Measurements from ENCODE around the gene SGIP1. TPM values are rescaled to one million over a fixed set of nuclear protein-coding genes. Genes with fewer than 3 reads are reported as not detected.
"Not testable (repeated sequence)": the region's sequence is repeated elsewhere in the genome, so short reads cannot be mapped to it uniquely, and the experiment has no call there.

SGIP1 gene
- total RNA-seq, 3 donors from 2014 or later, result not detected

DNA sequence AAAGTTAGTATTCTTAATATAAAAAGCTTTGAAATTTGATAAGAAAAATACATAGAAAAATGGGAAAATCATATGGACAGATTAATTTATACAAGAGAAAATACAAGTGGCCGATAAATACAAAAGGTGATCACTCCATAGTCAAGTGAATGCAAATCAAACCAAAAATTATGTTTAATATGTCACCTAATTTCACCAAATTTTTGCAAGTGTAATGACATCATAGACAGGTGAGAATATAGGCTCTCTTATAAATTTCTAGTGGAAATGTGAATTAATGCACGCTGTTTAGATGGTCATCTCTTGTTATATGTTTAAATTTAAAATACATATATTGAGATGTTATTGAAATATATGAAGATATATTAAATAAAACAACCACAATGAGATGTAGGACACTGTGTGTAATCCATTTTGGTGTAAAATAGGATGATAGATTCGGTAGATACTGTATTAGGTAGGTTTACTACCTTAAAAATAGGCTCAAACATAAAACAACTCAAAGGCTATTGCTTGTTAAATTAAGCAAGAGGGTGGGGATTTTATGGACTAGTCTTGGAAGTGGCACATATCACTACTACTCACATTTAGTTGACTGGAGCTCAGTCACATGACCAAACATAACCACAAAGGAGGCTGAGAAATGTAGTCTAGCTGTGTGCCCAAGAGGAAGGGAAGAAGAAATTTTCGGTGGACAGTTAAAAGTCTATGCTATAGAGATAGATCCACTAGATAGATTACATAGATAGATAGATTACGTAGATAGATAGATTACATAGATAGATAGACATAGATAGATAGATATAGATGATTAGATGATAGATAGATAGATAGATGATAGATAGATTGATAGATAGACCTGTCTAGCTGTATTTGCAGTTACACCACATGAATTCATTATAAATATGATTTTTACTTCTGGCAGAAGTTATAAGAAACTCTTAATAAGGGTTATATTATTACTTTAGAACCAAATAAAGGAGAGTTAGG, 258.0 kb downstream of the SGIP1 start:
- Mint-ChIP-seq H3K27me3 (ENCODE audit: low read depth) (no peaks in the 10 kb centered on the region), H3K9me3 (no peaks in the 10 kb centered on the region), H3K4me3 (no peak overlapping the region), H3K36me3 (ENCODE audit: insufficient read depth) (no peaks in the 10 kb centered on the region), H3K4me1 (ENCODE audit: low read depth) (peaks cover 16% of the 10 kb centered on the region)
- ATAC-seq (no peak), DNase-seq (no peak)

DNA sequence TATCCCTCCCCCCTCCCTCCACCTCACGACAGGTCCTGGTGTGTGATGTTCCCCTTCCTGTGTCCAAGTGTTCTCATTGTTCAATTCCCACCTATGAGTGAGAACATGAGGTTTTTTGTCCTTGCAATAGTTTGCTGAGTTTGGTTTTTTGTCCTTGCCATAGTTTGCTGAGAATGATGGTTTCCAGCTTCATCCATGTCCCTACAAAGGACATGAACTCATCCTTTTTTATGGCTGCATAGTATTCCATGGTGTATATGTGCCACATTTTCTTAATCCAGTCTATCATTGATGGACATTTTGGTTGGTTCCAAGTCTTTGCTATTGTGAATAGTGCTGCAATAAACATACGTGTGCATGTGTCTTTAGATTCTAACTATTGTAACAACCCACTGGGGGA, 261.9 kb downstream of the SGIP1 start:
- not testable (repeated sequence) for H3K36me3 Mint-ChIP-seq (ENCODE audit: insufficient read depth); H3K9me3 Mint-ChIP-seq; H3K4me1 Mint-ChIP-seq (ENCODE audit: low read depth); H3K27me3 Mint-ChIP-seq (ENCODE audit: low read depth); H3K4me3 Mint-ChIP-seq; ATAC-seq; DNase-seq

Other genes with a start within 250 kb of the SGIP1 start
- not detected for gene DYNLT5, start 218.3 kb downstream of the SGIP1 start, total RNA-seq